ENCODE data around the gene GABBR1. TPM values are rescaled to one million over a fixed set of nuclear protein-coding genes. Genes with fewer than 3 reads are reported as not detected.

The GABBR1 gene
- total and polyA plus RNA-seq, 2 donors (not counting 3 experiments of a cell fraction or from before 2014, with no cell fraction given): 43.6 to 50.8 TPM

- H3K9me3 ChIP-seq (replicated peaks; ENCODE audit: control insufficient read depth, insufficient read depth, low read length): no peaks in the 10 kb centered on the region
- DNase-seq (ENCODE audit: low read depth, low spot score) (no peak), FAIRE-seq (no peak)
- no peaks in the 10 kb centered on the region for H3K27me3 ChIP-seq (ENCODE audit: control insufficient read depth in 2 of 2, insufficient read depth in 2 of 2, low read length in 2 of 2)
- no peaks in the 10 kb centered on the region for H3K9me1 ChIP-seq (replicated peaks; ENCODE audit: control insufficient read depth, extremely low read depth, insufficient read depth, low read length)
- dilution Hi-C loops (cut with MboI; ENCODE audit: extremely low pct_ligation_motif_present, low sequenced_read_pairs) (no loop called here), intact Hi-C loops (cut with micrococcal nuclease) (no loop called here)
- H3K4me3 ChIP-seq (replicated peaks in 1 of 3; ENCODE audit: insufficient read depth in 1 of 3, low read depth in 1 of 3, low read length in 3 of 3): no peak overlapping the region
- H3K4me2 ChIP-seq (ENCODE audit: insufficient read depth, low read length): no peak overlapping the region
- no peaks in the 10 kb centered on the region for H3K36me3 ChIP-seq (ENCODE audit: control insufficient read depth in 2 of 2, extremely low read depth in 1 of 2, insufficient read depth in 2 of 2, low read length in 2 of 2)
- no peaks in the 10 kb centered on the region for H3K79me2 ChIP-seq (ENCODE audit: control insufficient read depth, insufficient read depth, low read length)
- no peak overlapping the region for H3K9ac ChIP-seq (replicated peaks; ENCODE audit: extremely low read depth, insufficient read depth, low read length)
- no peaks in the 10 kb centered on the region for H3K4me1 ChIP-seq (ENCODE audit: control insufficient read depth, extremely low read depth, insufficient read depth, low read length)
- no peaks in the 10 kb centered on the region for H4K20me1 ChIP-seq (replicated peaks; ENCODE audit: control insufficient read depth, extremely low read depth, insufficient read depth, low read length)
- TF ChIP-seq, protein P1, sequence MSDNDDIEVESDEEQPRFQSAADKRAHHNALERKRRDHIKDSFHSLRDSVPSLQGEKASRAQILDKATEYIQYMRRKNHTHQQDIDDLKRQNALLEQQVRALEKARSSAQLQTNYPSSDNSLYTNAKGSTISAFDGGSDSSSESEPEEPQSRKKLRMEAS (IDR thresholded peaks at IDR 0.05; ENCODE audit: insufficient read depth, insufficient read length): no peak
- TF ChIP-seq, protein P2, sequence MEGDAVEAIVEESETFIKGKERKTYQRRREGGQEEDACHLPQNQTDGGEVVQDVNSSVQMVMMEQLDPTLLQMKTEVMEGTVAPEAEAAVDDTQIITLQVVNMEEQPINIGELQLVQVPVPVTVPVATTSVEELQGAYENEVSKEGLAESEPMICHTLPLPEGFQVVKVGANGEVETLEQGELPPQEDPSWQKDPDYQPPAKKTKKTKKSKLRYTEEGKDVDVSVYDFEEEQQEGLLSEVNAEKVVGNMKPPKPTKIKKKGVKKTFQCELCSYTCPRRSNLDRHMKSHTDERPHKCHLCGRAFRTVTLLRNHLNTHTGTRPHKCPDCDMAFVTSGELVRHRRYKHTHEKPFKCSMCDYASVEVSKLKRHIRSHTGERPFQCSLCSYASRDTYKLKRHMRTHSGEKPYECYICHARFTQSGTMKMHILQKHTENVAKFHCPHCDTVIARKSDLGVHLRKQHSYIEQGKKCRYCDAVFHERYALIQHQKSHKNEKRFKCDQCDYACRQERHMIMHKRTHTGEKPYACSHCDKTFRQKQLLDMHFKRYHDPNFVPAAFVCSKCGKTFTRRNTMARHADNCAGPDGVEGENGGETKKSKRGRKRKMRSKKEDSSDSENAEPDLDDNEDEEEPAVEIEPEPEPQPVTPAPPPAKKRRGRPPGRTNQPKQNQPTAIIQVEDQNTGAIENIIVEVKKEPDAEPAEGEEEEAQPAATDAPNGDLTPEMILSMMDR (IDR thresholded peaks at IDR 0.05; ENCODE audit: extremely low read depth in 1 of 2, insufficient read depth in 1 of 2, low read depth in 1 of 2, low read length in 2 of 2): no peak
- TF ChIP-seq FOS (IDR thresholded peaks at IDR 0.05; ENCODE audit: borderline replicate concordance, insufficient read depth, low read length) (no peak), EZH2 (IDR thresholded peaks at IDR 0.05; ENCODE audit: borderline replicate concordance, low read depth, low read length, severe bottlenecking) (no peak), JUN (IDR thresholded peaks at IDR 0.05; ENCODE audit: borderline replicate concordance, insufficient read depth, insufficient read length, low read depth) (no peak), MYC (IDR thresholded peaks at IDR 0.05; ENCODE audit: low read depth, low read length) (no peak), POLR2AphosphoS5 (IDR thresholded peaks at IDR 0.05; ENCODE audit: insufficient read depth, low read depth, low read length) (no peak), POLR2A (IDR thresholded peaks at IDR 0.05; ENCODE audit: low read depth, low read length) (no peak), GATA2 (IDR thresholded peaks at IDR 0.05; ENCODE audit: insufficient read depth, insufficient read length, low read depth, low read length) (no peak)
- no peak overlapping the region for H3K27ac ChIP-seq (ENCODE audit: insufficient read depth, low read depth, low read length)
- no TSS peak for BruUV-seq (replicated peaks)
- no peak overlapping the region for H2AFZ ChIP-seq (ENCODE audit: low read depth, low read length)
- POLR2A ChIA-PET: no interaction called here
- CTCF ChIA-PET: no interaction called here
Observed at GRCh38 chr6:29517245-29517644, 115.7 kb downstream of the GABBR1 start.

Measured in endothelial cell of umbilical vein (primary cell).